Spleen (tissue), 7 donors: ENCODE results near the gene METTL9.

Experiments
- POLR2AphosphoS5 ChIP-seq, 3 donors: sonication (generic); formaldehyde crosslinking; IDR thresholded peaks; one replicate each; pipeline ENCODE4 v1.5.1; 2017; ENCODE audit warnings: antibody characterized with exemption in 3 of 3
- TF ChIP-seq, protein P1 (sequence below), 11 experiments: fragments of 200-600 bp in 7 of 11; fragments of 450-650 bp in 4 of 11; sonication (generic) in 4 of 11; IDR thresholded peaks in 8 of 11; conservative IDR thresholded peaks in 3 of 11; 1 replicate in 7 of 11; 2 replicates in 4 of 11; pipeline versions ENCODE4 v1.4.0 to v1.8.0; 2016 to 2021; ENCODE audit warnings: antibody characterized with exemption in 11 of 11, inconsistent platforms in 4 of 11, mild to moderate bottlenecking in 1 of 11
- donor health status: DM: no; HTN: no; CAD: no; lungs with moderate emphysema.
- donor health status: DM: no; HTN: no; CAD: no.
- donor health status: DM: no; HTN: no; CAD: no.

GRCh38 chr16:21701271-21701670, 101.9 kb downstream of the METTL9 start:
- TF ChIP-seq POLR2AphosphoS5 (IDR thresholded peaks at IDR 0.05) = no peak
- TF ChIP-seq, protein P1, sequence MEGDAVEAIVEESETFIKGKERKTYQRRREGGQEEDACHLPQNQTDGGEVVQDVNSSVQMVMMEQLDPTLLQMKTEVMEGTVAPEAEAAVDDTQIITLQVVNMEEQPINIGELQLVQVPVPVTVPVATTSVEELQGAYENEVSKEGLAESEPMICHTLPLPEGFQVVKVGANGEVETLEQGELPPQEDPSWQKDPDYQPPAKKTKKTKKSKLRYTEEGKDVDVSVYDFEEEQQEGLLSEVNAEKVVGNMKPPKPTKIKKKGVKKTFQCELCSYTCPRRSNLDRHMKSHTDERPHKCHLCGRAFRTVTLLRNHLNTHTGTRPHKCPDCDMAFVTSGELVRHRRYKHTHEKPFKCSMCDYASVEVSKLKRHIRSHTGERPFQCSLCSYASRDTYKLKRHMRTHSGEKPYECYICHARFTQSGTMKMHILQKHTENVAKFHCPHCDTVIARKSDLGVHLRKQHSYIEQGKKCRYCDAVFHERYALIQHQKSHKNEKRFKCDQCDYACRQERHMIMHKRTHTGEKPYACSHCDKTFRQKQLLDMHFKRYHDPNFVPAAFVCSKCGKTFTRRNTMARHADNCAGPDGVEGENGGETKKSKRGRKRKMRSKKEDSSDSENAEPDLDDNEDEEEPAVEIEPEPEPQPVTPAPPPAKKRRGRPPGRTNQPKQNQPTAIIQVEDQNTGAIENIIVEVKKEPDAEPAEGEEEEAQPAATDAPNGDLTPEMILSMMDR (IDR thresholded peaks at IDR 0.05 in 8 of 11, conservative IDR thresholded peaks at IDR 0.05 in 3 of 11) = no peak
